ENCODE measurements around the gene CFAP73.

DNA sequence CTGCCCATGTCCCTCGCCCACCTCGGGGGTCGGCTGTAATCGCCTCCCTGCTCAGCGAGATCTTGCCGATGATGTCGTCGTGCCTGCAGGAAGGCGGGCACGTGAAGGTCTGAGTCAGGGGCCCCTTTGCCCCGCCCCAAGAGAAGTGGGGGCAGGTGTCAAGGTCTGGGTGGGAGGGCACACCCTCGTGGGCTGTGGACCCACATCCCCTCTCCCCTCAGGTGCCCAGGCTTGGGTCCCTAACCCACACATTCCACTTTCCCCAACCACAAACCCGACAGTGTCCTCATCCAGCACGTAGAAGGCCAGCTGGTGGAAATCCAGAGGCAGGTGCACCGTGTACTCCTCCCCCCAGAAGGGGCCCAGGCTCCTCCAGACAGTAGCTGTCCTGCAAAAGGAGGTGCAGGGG, 21.7 kb upstream of the CFAP73 start:
- TF ChIP-seq, protein P1, sequence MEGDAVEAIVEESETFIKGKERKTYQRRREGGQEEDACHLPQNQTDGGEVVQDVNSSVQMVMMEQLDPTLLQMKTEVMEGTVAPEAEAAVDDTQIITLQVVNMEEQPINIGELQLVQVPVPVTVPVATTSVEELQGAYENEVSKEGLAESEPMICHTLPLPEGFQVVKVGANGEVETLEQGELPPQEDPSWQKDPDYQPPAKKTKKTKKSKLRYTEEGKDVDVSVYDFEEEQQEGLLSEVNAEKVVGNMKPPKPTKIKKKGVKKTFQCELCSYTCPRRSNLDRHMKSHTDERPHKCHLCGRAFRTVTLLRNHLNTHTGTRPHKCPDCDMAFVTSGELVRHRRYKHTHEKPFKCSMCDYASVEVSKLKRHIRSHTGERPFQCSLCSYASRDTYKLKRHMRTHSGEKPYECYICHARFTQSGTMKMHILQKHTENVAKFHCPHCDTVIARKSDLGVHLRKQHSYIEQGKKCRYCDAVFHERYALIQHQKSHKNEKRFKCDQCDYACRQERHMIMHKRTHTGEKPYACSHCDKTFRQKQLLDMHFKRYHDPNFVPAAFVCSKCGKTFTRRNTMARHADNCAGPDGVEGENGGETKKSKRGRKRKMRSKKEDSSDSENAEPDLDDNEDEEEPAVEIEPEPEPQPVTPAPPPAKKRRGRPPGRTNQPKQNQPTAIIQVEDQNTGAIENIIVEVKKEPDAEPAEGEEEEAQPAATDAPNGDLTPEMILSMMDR (IDR thresholded peaks at IDR 0.05), result no peak
- no peak for TF ChIP-seq POLR2A (IDR thresholded peaks at IDR 0.05)
